HepG2 (cell line): ENCODE data around the gene OXLD1. TPM values are rescaled to one million over a fixed set of nuclear protein-coding genes. Genes with fewer than 3 reads are reported as not detected.

Experiments used
- AKNA ChIP-seq: sonication (generic); formaldehyde crosslinking; IDR thresholded peaks from 2 replicates; pipeline ENCODE4 v1.4.0; 2020; ENCODE audit warnings: missing genetic modification reagents, borderline replicate concordance
- BCLAF1 ChIP-seq: fragments of 450-650 bp; IDR thresholded peaks from 2 replicates; pipeline ENCODE4 v1.6.1; 2017; ENCODE audit warnings: mild to moderate bottlenecking
- CCAR2 ChIP-seq: fragments of 200-400 bp; formaldehyde crosslinking; optimal IDR thresholded peaks from 2 replicates; pipeline ENCODE3; 2018; ENCODE audit warnings: low read depth, mild to moderate bottlenecking, low read length, moderate library complexity
- DNMT1 ChIP-seq: sonication (generic); formaldehyde crosslinking; IDR thresholded peaks from 2 replicates; pipeline ENCODE4 v1.5.1; 2020; ENCODE audit warnings: mild to moderate bottlenecking, missing genetic modification reagents
- HOXD1 ChIP-seq: sonication (generic); formaldehyde crosslinking; IDR thresholded peaks from 2 replicates; pipeline ENCODE4 v1.5.0; 2020; ENCODE audit warnings: missing genetic modification reagents
- MTA3 ChIP-seq: sonication (generic); formaldehyde crosslinking; IDR thresholded peaks from 2 replicates; pipeline ENCODE4 v1.4.0; 2020; ENCODE audit warnings: missing genetic modification reagents
- NFKB2 ChIP-seq: sonication (generic); formaldehyde crosslinking; IDR thresholded peaks from 2 replicates; pipeline ENCODE4 v1.4.0; 2020; ENCODE audit warnings: missing genetic modification reagents, borderline replicate concordance
- NFYC ChIP-seq: IDR thresholded peaks from 2 replicates; pipeline ENCODE4 v1.6.1; 2016; ENCODE audit warnings: missing genetic modification reagents, missing compliant biosample characterization
- RARG ChIP-seq: sonication (generic); formaldehyde crosslinking; IDR thresholded peaks from 2 replicates; pipeline ENCODE4 v1.4.0; 2020; ENCODE audit warnings: low read depth, mild to moderate bottlenecking, missing genetic modification reagents
- SKIL ChIP-seq: sonication (generic); formaldehyde crosslinking; IDR thresholded peaks from 2 replicates; pipeline ENCODE4 v1.8.0; 2022; ENCODE audit warnings: missing genetic modification reagents, mild to moderate bottlenecking, moderate library complexity, borderline replicate concordance
- TFDP2 ChIP-seq: sonication (generic); formaldehyde crosslinking; IDR thresholded peaks from 2 replicates; pipeline ENCODE4 v1.4.0; 2020; ENCODE audit warnings: missing genetic modification reagents
- ZBTB14 ChIP-seq: sonication (generic); formaldehyde crosslinking; IDR thresholded peaks from 2 replicates; pipeline ENCODE4 v1.4.0; 2020; ENCODE audit warnings: missing genetic modification reagents
- ZFP90 ChIP-seq: sonication (generic); formaldehyde crosslinking; IDR thresholded peaks from 2 replicates; pipeline ENCODE4 v1.8.0; 2022; ENCODE audit warnings: missing genetic modification reagents, mild to moderate bottlenecking, inconsistent platforms, borderline replicate concordance
- ZNF547 ChIP-seq: sonication (generic); formaldehyde crosslinking; IDR thresholded peaks from 2 replicates; pipeline ENCODE4 v1.5.1; 2020; ENCODE audit warnings: mild to moderate bottlenecking, missing genetic modification reagents
- ZNF616 ChIP-seq: sonication (generic); formaldehyde crosslinking; IDR thresholded peaks from 2 replicates; pipeline ENCODE4 v1.5.0; 2020; ENCODE audit warnings: low read depth, mild to moderate bottlenecking, missing genetic modification reagents
- ZNF781 ChIP-seq: sonication (generic); formaldehyde crosslinking; IDR thresholded peaks from 2 replicates; pipeline ENCODE4 v1.5.1; 2020; ENCODE audit warnings: borderline replicate concordance, mild to moderate bottlenecking, missing genetic modification reagents; ENCODE audit errors: not compliant biosample characterization
- polyA plus RNA-seq, 8 experiments: library from polyadenylated mRNA; depleted of rRNA in 3 of 8; stranded (reverse) in 7 of 8; unstranded in 1 of 8; fragments of >200 nt; fragmentation: Illumina TruSeq in 4 of 8; extraction: Trizol in 4 of 8; gene quantifications; 2 replicates each; pipeline versions ENCODE4 v1.2.1 to v1.2.3, GENCODE V29; 2011 to 2016; ENCODE audit warnings: low read depth in 4 of 8, missing spikeins in 1 of 8, mixed read lengths in 1 of 8; ENCODE audit not compliant: insufficient read depth in 1 of 8
- total RNA-seq, 5 experiments: library from RNA; depleted of rRNA; stranded (reverse); fragments of >200 nt; fragmentation: Illumina TruSeq; extraction: Trizol; gene quantifications; 2 replicates each; pipeline ENCODE4 v1.2.3, GENCODE V29; 2016; ENCODE audit warnings: low read depth in 1 of 5

OXLD1 gene
- total and polyA plus RNA-seq, 2 of the 13 experiments (the other 11 are each of a cell fraction or from before 2014, with no cell fraction given) = 27.1 to 37.5 TPM

- TF ChIP-seq BCLAF1 = no peak
- peak; percentile 96 for TF ChIP-seq TFDP2 (CRISPR knock-in tag)
- TF ChIP-seq NFKB2 (CRISPR knock-in tag) = peak; percentile 100
- TF ChIP-seq ZBTB14 (CRISPR knock-in tag) = peak; percentile 82
- TF ChIP-seq SKIL (CRISPR knock-in tag) = peak; percentile 87
- TF ChIP-seq AKNA (CRISPR knock-in tag) = peak; percentile 96
- peak; percentile 98 for TF ChIP-seq HOXD1 (CRISPR knock-in tag)
- TF ChIP-seq ZFP90 (CRISPR knock-in tag) = peak; percentile 93
- peak; percentile 98 for TF ChIP-seq ZNF616 (CRISPR knock-in tag)
- 0 out of 2 replicates have a peak, but pooled peaks have one; percentile 69 for TF ChIP-seq RARG (CRISPR knock-in tag)
- peak; percentile 70 for TF ChIP-seq NFYC (CRISPR knock-in tag)
- TF ChIP-seq CCAR2 = no peak
- TF ChIP-seq MTA3 = no peak
- TF ChIP-seq ZNF547 (CRISPR knock-in tag) = peak; percentile 99
- peak; percentile 81 for TF ChIP-seq DNMT1
- TF ChIP-seq ZNF781 (CRISPR knock-in tag) = peak; percentile 95
Measured at GRCh38 chr17:81711814-81712467, 45.5 kb upstream of the OXLD1 start, which contains the start of gene SLC25A10 (continued).
